GM12801 (cell line): ENCODE results near the gene JADE1.

Source experiments
- TF ChIP-seq, protein P1 (sequence below): IDR thresholded peaks from one replicate; pipeline ENCODE4 v1.5.1; 2011; ENCODE audit warnings: control low read depth; ENCODE audit not compliant: insufficient read length; ENCODE audit errors: extremely low read depth

JADE1 gene

GRCh38 chr4:128859887-128860677 lies 50.6 kb downstream of the JADE1 start:
- TF ChIP-seq, protein P1, sequence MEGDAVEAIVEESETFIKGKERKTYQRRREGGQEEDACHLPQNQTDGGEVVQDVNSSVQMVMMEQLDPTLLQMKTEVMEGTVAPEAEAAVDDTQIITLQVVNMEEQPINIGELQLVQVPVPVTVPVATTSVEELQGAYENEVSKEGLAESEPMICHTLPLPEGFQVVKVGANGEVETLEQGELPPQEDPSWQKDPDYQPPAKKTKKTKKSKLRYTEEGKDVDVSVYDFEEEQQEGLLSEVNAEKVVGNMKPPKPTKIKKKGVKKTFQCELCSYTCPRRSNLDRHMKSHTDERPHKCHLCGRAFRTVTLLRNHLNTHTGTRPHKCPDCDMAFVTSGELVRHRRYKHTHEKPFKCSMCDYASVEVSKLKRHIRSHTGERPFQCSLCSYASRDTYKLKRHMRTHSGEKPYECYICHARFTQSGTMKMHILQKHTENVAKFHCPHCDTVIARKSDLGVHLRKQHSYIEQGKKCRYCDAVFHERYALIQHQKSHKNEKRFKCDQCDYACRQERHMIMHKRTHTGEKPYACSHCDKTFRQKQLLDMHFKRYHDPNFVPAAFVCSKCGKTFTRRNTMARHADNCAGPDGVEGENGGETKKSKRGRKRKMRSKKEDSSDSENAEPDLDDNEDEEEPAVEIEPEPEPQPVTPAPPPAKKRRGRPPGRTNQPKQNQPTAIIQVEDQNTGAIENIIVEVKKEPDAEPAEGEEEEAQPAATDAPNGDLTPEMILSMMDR = no peak

DNA sequence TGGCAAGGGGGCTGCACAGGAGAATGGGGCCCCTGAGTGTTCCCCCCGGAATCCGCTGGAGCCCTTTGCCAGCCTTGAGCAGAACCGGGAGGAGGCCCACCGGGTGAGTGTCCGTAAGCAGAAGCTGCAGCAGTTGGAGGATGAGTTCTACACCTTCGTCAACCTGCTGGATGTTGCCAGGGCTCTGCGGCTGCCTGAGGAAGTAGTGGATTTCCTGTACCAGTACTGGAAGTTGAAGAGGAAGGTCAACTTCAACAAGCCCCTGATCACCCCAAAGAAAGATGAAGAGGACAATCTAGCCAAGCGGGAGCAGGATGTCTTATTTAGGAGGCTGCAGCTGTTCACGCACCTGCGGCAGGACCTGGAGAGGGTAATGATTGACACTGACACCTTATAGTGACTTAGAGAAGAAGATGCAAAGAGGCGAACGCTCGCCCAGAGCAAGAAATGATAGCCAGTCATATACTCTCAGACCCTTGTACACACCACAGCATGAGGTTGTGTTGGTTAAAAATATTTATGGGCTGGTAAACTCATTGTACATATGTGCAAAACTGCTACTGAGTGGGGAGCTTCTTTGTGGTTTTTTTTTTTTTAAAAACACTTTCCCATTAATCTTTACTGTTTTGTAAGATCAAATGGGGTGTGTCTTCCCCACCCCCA lies 52.5 kb downstream of the JADE1 start:
- TF ChIP-seq, protein P1 = no peak

GRCh38 chr4:128862608-128863311 lies 53.3 kb downstream of the JADE1 start:
- TF ChIP-seq, protein P1 = no peak

- TF ChIP-seq, protein P1 = no peak
Measured at GRCh38 chr4:128863312-128864075, 54.0 kb downstream of the JADE1 start.

DNA sequence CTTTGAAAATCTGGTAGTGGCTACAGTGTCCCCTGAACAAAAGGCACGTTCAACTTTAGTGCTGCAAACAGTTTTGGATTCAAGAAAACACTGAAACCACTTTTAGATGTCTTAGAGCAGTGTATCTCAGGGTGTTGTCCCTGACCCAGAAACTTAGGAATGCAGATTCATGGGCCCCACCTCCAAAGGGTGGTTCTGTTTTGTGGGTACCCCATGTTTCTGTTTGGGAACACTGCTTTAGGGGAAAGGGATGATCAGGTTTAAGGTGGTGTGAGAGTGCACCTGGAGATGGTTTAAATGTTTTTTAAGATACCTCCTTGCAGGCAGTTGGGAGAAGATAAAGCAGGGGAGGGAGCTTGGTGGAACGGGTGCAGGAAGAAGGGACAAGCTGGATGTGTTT lies 55.6 kb downstream of the JADE1 start:
- TF ChIP-seq, protein P1 = no peak

DNA sequence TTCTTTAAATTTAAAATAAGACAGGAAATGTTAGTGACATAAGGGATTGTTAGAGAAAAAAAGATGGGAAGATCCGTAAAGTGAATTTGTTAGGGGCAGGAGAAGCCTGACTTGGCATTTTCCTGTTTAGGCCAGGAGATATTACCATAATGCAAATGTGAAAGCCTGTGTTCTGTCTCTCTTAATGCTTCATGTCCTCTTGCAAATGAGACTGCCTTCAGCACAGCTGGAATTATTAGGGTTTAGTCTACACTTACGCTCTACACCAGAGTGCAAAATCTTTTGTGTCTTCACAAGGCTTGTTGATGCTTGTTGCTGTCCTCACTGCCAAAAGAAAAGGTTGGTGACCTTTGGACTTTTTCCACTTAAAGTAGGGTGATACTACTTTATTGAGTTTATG lies 56.8 kb downstream of the JADE1 start:
- TF ChIP-seq, protein P1 = no peak

DNA sequence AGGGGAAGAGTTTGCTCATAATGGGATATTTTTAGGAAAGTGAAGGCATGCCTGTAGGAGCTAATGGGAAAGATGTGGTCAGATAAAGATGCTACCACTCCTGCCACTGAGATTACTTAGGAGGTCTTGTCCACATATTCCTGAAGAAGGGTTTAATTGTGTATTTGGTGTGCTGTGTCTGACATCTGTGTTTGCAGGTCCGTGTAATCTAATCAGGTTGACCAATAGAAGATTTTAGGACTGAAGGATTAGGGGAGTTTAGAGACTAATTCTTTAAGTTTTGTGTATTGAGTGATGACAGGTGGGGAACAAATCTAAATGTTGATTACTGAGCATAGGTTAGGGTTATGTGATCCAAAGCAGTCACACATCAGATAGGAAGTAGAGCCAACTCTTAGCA lies 57.2 kb downstream of the JADE1 start:
- TF ChIP-seq, protein P1 = no peak
